ENCODE results near the gene MMP12.

The MMP12 gene

DNA sequence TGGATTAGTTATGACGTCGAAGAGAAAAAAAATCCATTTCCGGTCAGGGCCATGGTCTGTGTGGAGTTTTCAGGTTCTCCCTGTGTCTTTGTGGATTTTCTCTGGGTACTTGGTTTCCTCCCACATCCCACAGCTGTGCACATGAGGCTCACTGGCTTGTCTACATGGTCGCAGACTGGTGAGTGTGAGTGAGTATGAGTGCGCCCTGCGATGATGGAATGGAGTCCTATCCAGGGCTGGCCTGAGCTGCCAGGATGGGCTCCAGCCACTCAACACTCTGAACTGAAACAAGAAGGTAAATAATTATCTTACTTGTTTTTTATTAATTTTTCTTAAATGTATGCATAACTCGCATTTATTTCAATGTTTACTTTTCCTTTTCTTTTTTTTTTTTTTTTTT is 42.2 kb downstream of the MMP12 start:
- Mint-ChIP-seq H3K4me1 (no peaks in the 10 kb centered on the region), H3K27me3 (peaks cover 32% of the 10 kb centered on the region), H3K36me3 (no peaks in the 10 kb centered on the region), H3K9me3 (no peaks in the 10 kb centered on the region), H3K27ac (no peak overlapping the region), H3K4me3 (no peak overlapping the region)
- no peak for ATAC-seq

DNA sequence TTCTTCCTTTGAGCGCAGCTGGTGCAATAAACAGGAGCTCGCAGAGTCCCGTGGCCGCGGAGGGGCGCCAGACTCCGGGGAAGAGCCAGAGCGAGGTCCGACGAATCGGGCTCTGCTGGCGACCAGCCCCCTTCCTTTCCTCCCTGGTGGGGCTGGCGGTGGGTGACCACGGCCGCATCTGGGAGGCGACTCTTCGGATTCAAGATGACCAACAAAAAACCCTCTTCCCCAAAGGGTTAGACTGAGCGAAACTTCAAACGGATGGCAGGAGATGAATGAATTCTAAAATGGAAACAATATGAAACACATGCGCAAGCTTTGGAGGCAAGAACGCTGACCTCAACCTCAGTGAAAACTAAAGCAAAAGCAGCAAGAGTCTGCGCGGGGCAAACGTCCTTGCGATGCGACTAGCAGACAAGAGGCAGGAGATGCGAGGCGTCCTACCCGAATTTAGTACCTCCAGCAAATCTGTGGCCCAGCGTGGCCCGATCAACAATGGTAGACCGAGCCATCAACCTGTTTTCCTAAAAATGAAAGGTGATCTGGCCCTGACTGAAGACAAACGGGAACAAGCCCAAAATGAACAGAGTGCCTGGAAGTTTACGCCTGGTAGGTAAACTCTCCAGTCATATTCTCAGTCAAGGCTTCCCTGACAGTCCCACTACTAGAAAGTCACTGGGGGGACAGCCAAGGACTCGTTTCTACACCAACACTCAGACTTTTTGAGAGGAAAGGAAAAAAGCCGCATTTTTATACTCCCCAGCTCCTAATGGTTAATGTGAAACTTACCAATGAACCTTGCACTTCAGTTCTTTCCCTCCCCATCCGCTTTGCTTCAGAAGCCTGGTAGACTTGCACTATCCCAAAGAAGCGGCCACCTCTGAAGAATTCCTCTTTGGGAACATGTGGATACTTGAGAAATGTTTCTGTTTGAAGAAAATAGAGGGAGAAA is 43.0 kb downstream of the MMP12 start:
- Mint-ChIP-seq H3K36me3 (no peaks in the 10 kb centered on the region), H3K27ac (no peak overlapping the region), H3K4me1 (no peaks in the 10 kb centered on the region), H3K27me3 (peaks cover 32% of the 10 kb centered on the region), H3K4me3 (no peak overlapping the region), H3K9me3 (no peaks in the 10 kb centered on the region)
- no peak for ATAC-seq

DNA sequence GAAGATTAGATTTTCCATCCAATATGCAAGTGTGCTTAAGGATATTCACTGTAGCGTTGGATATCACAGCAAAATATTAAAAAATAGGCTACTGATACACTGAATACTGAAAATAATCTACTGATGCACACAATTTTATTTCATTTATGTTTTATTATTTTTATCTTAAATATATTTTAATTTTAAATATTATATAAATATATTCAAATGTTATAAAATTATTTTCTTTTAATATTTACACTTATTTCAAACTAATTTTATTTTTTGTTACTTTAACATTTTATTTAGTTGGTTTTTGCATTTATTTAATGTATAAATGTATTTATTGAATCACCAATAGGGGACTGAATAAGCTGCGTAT is 43.7 kb downstream of the MMP12 start:
- H3K27me3 Mint-ChIP-seq: peaks cover 32% of the 10 kb centered on the region

DNA sequence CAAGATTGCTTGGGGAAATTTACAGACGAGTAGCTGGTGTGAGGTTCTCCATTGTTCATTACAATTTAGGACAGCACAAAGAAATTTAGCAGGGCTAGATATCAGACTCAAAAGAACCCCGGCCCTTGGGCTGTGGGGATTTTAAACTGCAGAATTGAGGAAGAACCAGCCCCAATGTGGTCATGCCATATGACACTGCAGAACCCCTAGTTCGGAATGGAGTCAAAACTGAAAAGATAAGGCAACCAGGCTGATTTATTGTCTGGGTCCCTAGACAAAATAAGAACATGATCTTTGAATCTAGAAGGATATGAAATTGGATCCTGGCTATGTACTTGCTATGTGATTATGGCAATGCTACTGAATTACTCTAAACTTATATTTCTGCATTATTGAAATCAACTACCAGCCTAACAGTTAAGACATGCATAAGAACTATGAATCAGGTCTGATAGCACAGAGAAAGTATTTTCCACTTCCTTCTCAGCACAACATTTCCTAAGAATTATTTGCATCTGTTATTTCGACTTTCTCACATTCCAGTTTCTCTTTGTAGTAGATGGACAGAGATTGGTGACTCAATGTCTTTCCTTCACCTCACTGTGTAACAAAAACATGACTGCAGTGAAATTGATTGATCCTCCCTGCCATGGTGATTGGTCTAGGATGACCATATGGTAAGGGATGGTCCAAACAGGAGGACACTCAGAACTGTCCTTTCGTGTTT is 44.6 kb downstream of the MMP12 start:
- Mint-ChIP-seq H3K36me3 (no peaks in the 10 kb centered on the region), H3K27ac (no peak overlapping the region), H3K9me3 (no peaks in the 10 kb centered on the region), H3K27me3 (peaks cover 32% of the 10 kb centered on the region), H3K4me1 (no peaks in the 10 kb centered on the region), H3K4me3 (no peak overlapping the region)
- no peak for ATAC-seq

More for the DNA sequence above, 43.7 kb downstream of the MMP12 start:
- no peak for ATAC-seq
- Mint-ChIP-seq H3K36me3 (no peaks in the 10 kb centered on the region), H3K27ac (no peak overlapping the region), H3K4me3 (no peak overlapping the region), H3K4me1 (no peaks in the 10 kb centered on the region), H3K9me3 (no peaks in the 10 kb centered on the region)

DNA sequence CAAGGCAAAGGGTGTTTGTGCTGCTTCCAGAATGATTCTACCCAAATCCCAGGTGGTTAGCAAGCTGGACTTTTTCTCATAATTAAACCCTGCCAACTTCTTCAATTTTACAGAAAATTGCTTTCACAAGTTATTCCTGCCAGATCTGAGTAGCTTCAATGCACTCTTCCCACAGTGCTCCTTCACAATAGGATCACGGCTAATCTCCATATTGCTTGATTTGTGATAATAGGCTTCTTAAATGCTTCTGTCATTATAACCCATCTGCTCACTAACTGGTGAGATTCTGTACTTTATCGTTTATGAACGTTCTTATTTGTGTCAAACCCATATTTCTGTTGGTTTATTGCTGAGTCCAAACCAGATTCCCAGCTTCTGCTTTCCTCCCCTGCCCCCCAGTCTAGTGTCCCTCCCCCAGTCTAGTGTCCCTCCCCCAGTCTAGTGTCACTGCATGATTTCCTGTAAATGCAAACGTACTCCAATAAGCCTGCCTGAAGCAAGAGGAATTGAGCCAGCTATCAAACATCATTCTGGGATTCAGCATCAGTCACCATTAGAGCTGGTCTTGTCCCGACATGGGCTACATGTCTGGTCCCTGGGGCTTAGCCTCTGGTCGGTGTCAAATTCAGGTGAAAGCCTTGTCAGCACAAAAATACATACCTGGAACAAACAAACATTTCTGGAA is 45.3 kb downstream of the MMP12 start:
- Mint-ChIP-seq H3K4me1 (no peaks in the 10 kb centered on the region), H3K9me3 (no peaks in the 10 kb centered on the region), H3K27ac (no peak overlapping the region), H3K4me3 (no peak overlapping the region), H3K27me3 (peaks cover 32% of the 10 kb centered on the region), H3K36me3 (no peaks in the 10 kb centered on the region)
- no peak for ATAC-seq

DNA sequence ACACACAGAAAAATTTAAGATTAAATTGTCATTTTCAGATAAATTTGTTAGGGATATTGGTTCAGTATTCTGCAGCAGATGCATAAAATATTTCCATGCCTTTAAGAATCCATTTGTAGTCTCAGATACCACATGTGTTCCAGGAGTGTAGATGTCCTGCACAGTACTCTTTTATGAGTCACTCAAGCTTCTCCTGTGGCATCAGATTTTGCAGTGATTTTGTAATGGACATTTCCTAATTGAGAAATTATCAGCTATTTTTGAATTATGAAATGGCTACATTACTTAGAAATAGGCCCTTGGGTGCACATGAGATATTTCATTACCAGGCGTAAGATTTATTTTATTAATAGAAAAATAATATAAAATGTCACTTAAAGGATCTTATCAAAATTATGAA is 50.2 kb downstream of the MMP12 start:
- ATAC-seq: no peak
- H3K9me3 Mint-ChIP-seq: no peaks in the 10 kb centered on the region
- H3K27ac Mint-ChIP-seq: no peak overlapping the region
- no peaks in the 10 kb centered on the region for H3K36me3 Mint-ChIP-seq
- no peaks in the 10 kb centered on the region for H3K4me1 Mint-ChIP-seq
- H3K4me3 Mint-ChIP-seq: no peak overlapping the region
- H3K27me3 Mint-ChIP-seq: peaks cover under 1% of the 10 kb centered on the region

DNA sequence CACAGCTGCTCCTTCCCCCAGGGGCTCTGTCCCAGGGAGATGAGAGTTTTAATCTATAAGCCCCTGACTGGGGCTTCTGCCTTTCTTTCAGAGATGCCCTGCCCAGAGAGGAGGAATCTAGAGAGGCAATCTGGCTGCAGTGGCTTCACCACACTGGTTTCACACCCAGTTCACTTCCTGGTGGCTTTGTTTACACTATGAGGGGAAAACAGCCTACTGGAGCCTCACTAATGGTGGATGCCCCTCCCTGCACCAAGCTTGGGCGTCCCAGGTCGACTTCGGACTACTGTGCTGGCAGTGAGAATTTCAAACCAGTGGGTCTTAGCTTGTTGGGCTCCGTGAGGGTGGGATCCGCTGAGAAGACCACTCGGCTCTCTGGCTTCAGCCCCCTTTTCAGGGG is 55.3 kb downstream of the MMP12 start:
- Mint-ChIP-seq H3K36me3 (no peaks in the 10 kb centered on the region), H3K4me1 (no peaks in the 10 kb centered on the region), H3K4me3 (no peak overlapping the region), H3K27me3 (peaks cover 10% of the 10 kb centered on the region), H3K27ac (no peak overlapping the region), H3K9me3 (peaks cover 23% of the 10 kb centered on the region)
- ATAC-seq: no peak

DNA sequence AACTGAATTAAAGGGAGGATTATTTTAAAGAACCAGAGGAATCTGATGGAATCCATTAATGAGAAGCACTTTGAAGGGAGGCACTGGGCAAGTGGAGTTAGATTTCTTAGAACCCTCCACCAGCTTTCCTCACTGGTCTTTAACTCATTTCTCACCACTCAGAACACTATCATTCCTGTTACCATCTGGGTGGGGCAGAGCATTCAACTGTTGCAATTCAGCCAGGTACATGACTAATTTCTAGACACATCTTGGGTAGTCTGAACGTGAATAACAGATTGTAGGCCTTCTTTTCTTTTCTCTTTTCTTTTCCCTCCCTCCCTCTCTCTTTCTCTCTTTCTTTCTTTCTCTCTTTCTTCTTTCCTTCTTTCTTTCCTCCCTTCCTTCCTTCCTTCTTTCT is 61.3 kb downstream of the MMP12 start:
- ATAC-seq: no peak
- H3K27me3 Mint-ChIP-seq: peaks cover 20% of the 10 kb centered on the region
- H3K4me3 Mint-ChIP-seq: no peak overlapping the region
- H3K9me3 Mint-ChIP-seq: peaks cover 26% of the 10 kb centered on the region
- no peaks in the 10 kb centered on the region for H3K36me3 Mint-ChIP-seq
- H3K4me1 Mint-ChIP-seq: no peaks in the 10 kb centered on the region
- H3K27ac Mint-ChIP-seq: no peak overlapping the region

Data from stimulated activated memory B cell treated with anti-CD40 and anti-IgM and Interleukin-4, amounts not matched to agents 10 μg/mL and 1 μg/mL and 100 μg/mL, for 72 hours (primary cell).